ENCODE results near the gene PGAP3.
"Not testable (repeated sequence)": the region's sequence is repeated elsewhere in the genome, so short reads cannot be mapped to it uniquely, and the experiment has no call there.

PGAP3 gene

GRCh38 chr17:39714234-39714633 lies 26.4 kb upstream of the PGAP3 start:
- H3K27ac ChIP-seq (ENCODE audit: low read depth in 2 of 2, low read length in 2 of 2), result no peak overlapping the region
- no peak overlapping the region for H3K4me3 ChIP-seq (ENCODE audit: low read length in 2 of 2)
- no peaks in the 10 kb centered on the region for H3K27me3 ChIP-seq (ENCODE audit: control insufficient read depth in 2 of 2, insufficient read depth in 2 of 2, low read length in 2 of 2)
- peaks cover 19% of the 10 kb centered on the region in 2 donors for H3K4me1 ChIP-seq (ENCODE audit: control insufficient read depth in 2 of 2, insufficient read depth in 2 of 2, low read length in 2 of 2)
- no peak overlapping the region for H3K9ac ChIP-seq (ENCODE audit: low read depth in 1 of 2, low read length in 2 of 2)
- peaks cover 39 to 61% of the 10 kb centered on the region in 2 donors for H3K36me3 ChIP-seq (ENCODE audit: control insufficient read depth in 2 of 2, insufficient read depth in 2 of 2, low read length in 2 of 2)
- H3K9me3 ChIP-seq (ENCODE audit: control insufficient read depth in 2 of 2, low read length in 2 of 2), result no peaks in the 10 kb centered on the region

DNA sequence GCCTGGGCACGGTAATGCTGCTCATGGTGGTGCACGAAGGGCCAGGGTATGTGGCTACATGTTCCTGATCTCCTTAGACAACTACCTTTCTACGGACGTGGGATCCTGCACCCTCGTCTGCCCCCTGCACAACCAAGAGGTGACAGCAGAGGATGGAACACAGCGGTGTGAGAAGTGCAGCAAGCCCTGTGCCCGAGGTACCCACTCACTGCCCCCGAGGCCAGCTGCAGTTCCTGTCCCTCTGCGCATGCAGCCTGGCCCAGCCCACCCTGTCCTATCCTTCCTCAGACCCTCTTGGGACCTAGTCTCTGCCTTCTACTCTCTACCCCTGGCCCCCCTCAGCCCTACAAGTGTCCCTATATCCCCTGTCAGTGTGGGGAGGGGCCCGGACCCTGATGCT lies 24.0 kb upstream of the PGAP3 start:
- Histone ChIP-seq H3K36me3 (ENCODE audit: control insufficient read depth in 2 of 2, insufficient read depth in 2 of 2, low read length in 2 of 2) (peaks cover 56 to 68% of the 10 kb centered on the region in 2 donors), H3K4me1 (ENCODE audit: control insufficient read depth in 2 of 2, insufficient read depth in 2 of 2, low read length in 2 of 2) (peaks cover 23 to 27% of the 10 kb centered on the region in 2 donors), H3K4me3 (ENCODE audit: low read length in 2 of 2) (no peak overlapping the region)

GRCh38 chr17:39711071-39711470 lies 23.2 kb upstream of the PGAP3 start:
- H3K9me3 ChIP-seq (ENCODE audit: control insufficient read depth in 2 of 2, low read length in 2 of 2); H3K9ac ChIP-seq (ENCODE audit: low read depth in 1 of 2, low read length in 2 of 2); H3K27ac ChIP-seq (ENCODE audit: low read depth in 2 of 2, low read length in 2 of 2); H3K4me3 ChIP-seq (ENCODE audit: low read length in 2 of 2); H3K27me3 ChIP-seq (ENCODE audit: control insufficient read depth in 2 of 2, insufficient read depth in 2 of 2, low read length in 2 of 2): not testable (repeated sequence)
- Histone ChIP-seq H3K36me3 (ENCODE audit: control insufficient read depth in 2 of 2, insufficient read depth in 2 of 2, low read length in 2 of 2) (peaks cover 56 to 67% of the 10 kb centered on the region in 2 donors), H3K4me1 (ENCODE audit: control insufficient read depth in 2 of 2, insufficient read depth in 2 of 2, low read length in 2 of 2) (peaks cover 24 to 27% of the 10 kb centered on the region in 2 donors)

More for the DNA sequence above, 24.0 kb upstream of the PGAP3 start:
- H3K9me3 ChIP-seq (ENCODE audit: control insufficient read depth in 2 of 2, low read length in 2 of 2), result no peaks in the 10 kb centered on the region
- H3K9ac ChIP-seq (ENCODE audit: low read depth in 1 of 2, low read length in 2 of 2), result no peak overlapping the region
- no peak overlapping the region for H3K27ac ChIP-seq (ENCODE audit: low read depth in 2 of 2, low read length in 2 of 2)
- no peaks in the 10 kb centered on the region for H3K27me3 ChIP-seq (ENCODE audit: control insufficient read depth in 2 of 2, insufficient read depth in 2 of 2, low read length in 2 of 2)

GRCh38 chr17:39709998-39710964 lies 22.4 kb upstream of the PGAP3 start:
- Histone ChIP-seq H3K4me3 (ENCODE audit: low read length in 2 of 2) (no peak overlapping the region), H3K27me3 (ENCODE audit: control insufficient read depth in 2 of 2, insufficient read depth in 2 of 2, low read length in 2 of 2) (no peaks in the 10 kb centered on the region), H3K9me3 (ENCODE audit: control insufficient read depth in 2 of 2, low read length in 2 of 2) (no peaks in the 10 kb centered on the region), H3K36me3 (ENCODE audit: control insufficient read depth in 2 of 2, insufficient read depth in 2 of 2, low read length in 2 of 2) (peaks cover 48 to 59% of the 10 kb centered on the region in 2 donors), H3K27ac (ENCODE audit: low read depth in 2 of 2, low read length in 2 of 2) (no peak overlapping the region), H3K9ac (ENCODE audit: low read depth in 1 of 2, low read length in 2 of 2) (no peak overlapping the region), H3K4me1 (ENCODE audit: control insufficient read depth in 2 of 2, insufficient read depth in 2 of 2, low read length in 2 of 2) (peaks cover 26 to 28% of the 10 kb centered on the region in 2 donors)

DNA sequence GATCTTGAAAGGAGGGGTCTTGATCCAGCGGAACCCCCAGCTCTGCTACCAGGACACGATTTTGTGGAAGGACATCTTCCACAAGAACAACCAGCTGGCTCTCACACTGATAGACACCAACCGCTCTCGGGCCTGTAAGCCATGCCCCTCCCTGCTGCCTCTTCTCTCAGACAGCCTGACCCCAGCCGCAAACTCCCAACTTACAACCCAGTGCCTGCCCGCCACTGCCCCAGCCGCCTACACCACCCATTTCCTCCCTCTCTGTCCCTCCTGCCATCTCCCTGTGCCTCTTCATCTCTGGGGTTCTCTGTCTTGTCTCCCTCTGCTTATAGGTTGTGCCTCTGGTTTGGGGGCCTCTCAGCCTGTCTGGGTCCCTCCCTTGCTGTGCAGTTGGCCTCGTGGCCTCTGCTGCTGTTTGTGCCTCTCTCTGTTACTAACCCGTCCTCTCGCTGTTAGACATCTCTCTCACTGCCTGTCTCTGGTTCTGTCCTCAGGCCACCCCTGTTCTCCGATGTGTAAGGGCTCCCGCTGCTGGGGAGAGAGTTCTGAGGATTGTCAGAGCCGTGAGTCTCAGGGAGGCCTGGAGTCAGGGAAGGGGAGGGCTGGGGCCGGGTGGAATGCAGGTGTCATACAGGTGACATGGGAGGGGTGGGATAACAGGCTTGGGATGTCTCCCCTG lies 21.6 kb upstream of the PGAP3 start:
- Histone ChIP-seq H3K36me3 (ENCODE audit: control insufficient read depth in 2 of 2, insufficient read depth in 2 of 2, low read length in 2 of 2) (peaks cover 44 to 55% of the 10 kb centered on the region in 2 donors), H3K4me3 (ENCODE audit: low read length in 2 of 2) (no peak overlapping the region), H3K9me3 (ENCODE audit: control insufficient read depth in 2 of 2, low read length in 2 of 2) (no peaks in the 10 kb centered on the region), H3K9ac (ENCODE audit: low read depth in 1 of 2, low read length in 2 of 2) (no peak overlapping the region), H3K27me3 (ENCODE audit: control insufficient read depth in 2 of 2, insufficient read depth in 2 of 2, low read length in 2 of 2) (no peaks in the 10 kb centered on the region), H3K4me1 (ENCODE audit: control insufficient read depth in 2 of 2, insufficient read depth in 2 of 2, low read length in 2 of 2) (peaks cover 34 to 36% of the 10 kb centered on the region in 2 donors), H3K27ac (ENCODE audit: low read depth in 2 of 2, low read length in 2 of 2) (no peak overlapping the region)

DNA sequence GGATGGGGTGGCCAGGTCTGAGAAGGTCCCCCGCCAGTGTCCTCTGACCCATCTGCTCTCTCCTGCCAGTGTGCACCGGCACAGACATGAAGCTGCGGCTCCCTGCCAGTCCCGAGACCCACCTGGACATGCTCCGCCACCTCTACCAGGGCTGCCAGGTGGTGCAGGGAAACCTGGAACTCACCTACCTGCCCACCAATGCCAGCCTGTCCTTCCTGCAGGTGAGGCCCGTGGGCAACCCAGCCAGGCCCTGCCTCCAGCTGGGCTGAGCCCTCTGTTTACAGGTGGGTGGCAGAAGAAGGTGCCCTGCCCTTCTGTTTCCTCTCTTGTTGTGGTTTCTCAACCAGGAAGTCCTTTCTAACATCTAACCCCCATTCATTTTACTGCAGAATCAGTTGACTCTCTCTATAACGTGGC lies 19.1 kb upstream of the PGAP3 start:
- Histone ChIP-seq H3K4me1 (ENCODE audit: control insufficient read depth in 2 of 2, insufficient read depth in 2 of 2, low read length in 2 of 2) (peaks cover 56 to 58% of the 10 kb centered on the region in 2 donors), H3K9ac (ENCODE audit: low read depth in 1 of 2, low read length in 2 of 2) (peak overlapping the region; percentile 47 to 65)

DNA sequence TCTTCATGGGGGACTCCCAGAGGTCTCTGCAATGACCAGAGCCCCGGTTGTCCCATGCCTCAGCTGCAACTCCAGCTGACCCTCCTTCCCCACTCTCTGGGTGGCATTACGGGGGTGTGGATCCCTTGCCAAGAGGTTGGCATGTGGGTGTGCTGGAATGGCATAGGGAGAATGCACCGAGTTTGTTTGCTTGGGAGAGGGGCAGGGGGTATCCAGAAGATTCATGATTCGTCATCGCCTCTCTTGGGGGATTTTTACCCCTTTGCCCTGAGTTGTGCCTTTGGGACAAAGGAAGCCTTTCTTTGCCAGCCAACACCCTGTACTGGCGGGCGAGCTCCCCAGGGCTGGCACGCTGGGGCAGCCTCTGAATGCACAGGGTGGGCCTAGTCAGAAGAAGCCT lies 18.5 kb upstream of the PGAP3 start:
- Histone ChIP-seq H3K9ac (ENCODE audit: low read depth in 1 of 2, low read length in 2 of 2) (peak overlapping the region; percentile 47 to 65), H3K4me1 (ENCODE audit: control insufficient read depth in 2 of 2, insufficient read depth in 2 of 2, low read length in 2 of 2) (peaks cover 59 to 63% of the 10 kb centered on the region in 2 donors), H3K27me3 (ENCODE audit: control insufficient read depth in 2 of 2, insufficient read depth in 2 of 2, low read length in 2 of 2) (no peaks in the 10 kb centered on the region), H3K36me3 (ENCODE audit: control insufficient read depth in 2 of 2, insufficient read depth in 2 of 2, low read length in 2 of 2) (peaks cover 34 to 37% of the 10 kb centered on the region in 2 donors), H3K9me3 (ENCODE audit: control insufficient read depth in 2 of 2, low read length in 2 of 2) (no peaks in the 10 kb centered on the region), H3K4me3 (ENCODE audit: low read length in 2 of 2) (peak overlapping the region; percentile 39 to 44), H3K27ac (ENCODE audit: low read depth in 2 of 2, low read length in 2 of 2) (peak overlapping the region; percentile 89 to 95)

More for the DNA sequence above, 19.1 kb upstream of the PGAP3 start:
- H3K4me3 ChIP-seq (ENCODE audit: low read length in 2 of 2), result peak overlapping the region; percentile 39 to 44
- no peaks in the 10 kb centered on the region for H3K27me3 ChIP-seq (ENCODE audit: control insufficient read depth in 2 of 2, insufficient read depth in 2 of 2, low read length in 2 of 2)
- no peaks in the 10 kb centered on the region for H3K9me3 ChIP-seq (ENCODE audit: control insufficient read depth in 2 of 2, low read length in 2 of 2)
- peaks cover 39 to 43% of the 10 kb centered on the region in 2 donors for H3K36me3 ChIP-seq (ENCODE audit: control insufficient read depth in 2 of 2, insufficient read depth in 2 of 2, low read length in 2 of 2)
- peak overlapping the region; percentile 89 to 95 for H3K27ac ChIP-seq (ENCODE audit: low read depth in 2 of 2, low read length in 2 of 2)

DNA sequence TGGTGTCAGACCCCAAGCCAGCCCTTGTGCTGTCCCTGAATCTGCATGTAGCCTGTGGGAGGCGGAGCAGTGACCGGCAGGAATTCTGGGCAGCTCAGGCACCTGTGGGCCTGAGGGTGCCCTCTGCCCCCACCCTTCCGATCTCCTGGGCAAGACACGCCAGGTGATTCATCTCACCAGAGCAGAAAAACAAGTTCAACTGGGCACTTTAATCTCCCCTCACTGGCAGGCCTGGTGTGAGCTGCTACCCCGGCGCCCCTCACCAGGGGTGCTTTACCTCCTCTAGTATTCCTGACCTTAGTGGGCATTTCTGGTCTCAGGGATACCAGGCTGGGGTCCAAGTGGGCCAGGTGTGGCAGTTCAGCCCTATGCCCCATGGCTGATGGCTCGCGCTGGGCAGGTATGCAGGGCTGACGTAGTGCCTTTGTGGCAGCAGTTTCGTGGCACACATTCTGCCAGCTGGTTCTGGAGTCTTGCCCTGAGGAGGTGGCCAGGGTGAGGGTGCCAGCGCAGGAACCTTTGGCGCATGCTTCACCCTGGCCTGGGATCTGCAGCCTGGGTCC lies 18.0 kb upstream of the PGAP3 start:
- Histone ChIP-seq H3K27ac (ENCODE audit: low read depth in 2 of 2, low read length in 2 of 2) (peak overlapping the region; percentile 89 to 95), H3K27me3 (ENCODE audit: control insufficient read depth in 2 of 2, insufficient read depth in 2 of 2, low read length in 2 of 2) (no peaks in the 10 kb centered on the region), H3K4me3 (ENCODE audit: low read length in 2 of 2) (peak overlapping the region; percentile 46 to 48), H3K36me3 (ENCODE audit: control insufficient read depth in 2 of 2, insufficient read depth in 2 of 2, low read length in 2 of 2) (peaks cover 32 to 34% of the 10 kb centered on the region in 2 donors), H3K9me3 (ENCODE audit: control insufficient read depth in 2 of 2, low read length in 2 of 2) (no peaks in the 10 kb centered on the region), H3K4me1 (ENCODE audit: control insufficient read depth in 2 of 2, insufficient read depth in 2 of 2, low read length in 2 of 2) (peaks cover 59 to 68% of the 10 kb centered on the region in 2 donors), H3K9ac (ENCODE audit: low read depth in 1 of 2, low read length in 2 of 2) (peak overlapping the region; percentile 65 to 70)

- H3K27me3 ChIP-seq (ENCODE audit: control insufficient read depth in 2 of 2, insufficient read depth in 2 of 2, low read length in 2 of 2), result no peaks in the 10 kb centered on the region
- peaks cover 59 to 68% of the 10 kb centered on the region in 2 donors for H3K4me1 ChIP-seq (ENCODE audit: control insufficient read depth in 2 of 2, insufficient read depth in 2 of 2, low read length in 2 of 2)
- H3K4me3 ChIP-seq (ENCODE audit: low read length in 2 of 2), result peak overlapping the region; percentile 46 to 48
- H3K27ac ChIP-seq (ENCODE audit: low read depth in 2 of 2, low read length in 2 of 2), result peak overlapping the region; percentile 89 to 95
- no peaks in the 10 kb centered on the region for H3K9me3 ChIP-seq (ENCODE audit: control insufficient read depth in 2 of 2, low read length in 2 of 2)
- peak overlapping the region; percentile 65 to 70 for H3K9ac ChIP-seq (ENCODE audit: low read depth in 1 of 2, low read length in 2 of 2)
- peaks cover 24 to 27% of the 10 kb centered on the region in 2 donors for H3K36me3 ChIP-seq (ENCODE audit: control insufficient read depth in 2 of 2, insufficient read depth in 2 of 2, low read length in 2 of 2)
These were observed 17.1 kb upstream of the PGAP3 start for GRCh38 chr17:39704821-39705551.

All from mucosa of rectum (tissue), 2 donors.